GM23338 (cell line): ENCODE data around the gene RASA3. TPM values are rescaled to one million over a fixed set of nuclear protein-coding genes. Genes with fewer than 3 reads are reported as not detected.

ENCODE experiments used
- ATAC-seq: fragments of 200-7000 bp; cut with Tn5 transposase; 3 replicates; pipeline ENCODE4 v1.9.1; 2020
- DNase-seq: peaks from one replicate; pipeline ENCODE4 v3.0.0-alpha.2; 2015; ENCODE audit warnings: low spot score
- H2AFZ ChIP-seq: fragments of 200-600 bp; sonication (generic); 2 replicates; pipeline ENCODE4 v1.8.0; 2016; ENCODE audit warnings: antibody characterized with exemption, mild to moderate bottlenecking, moderate library complexity
- H3F3A ChIP-seq: fragments of 200-600 bp; sonication (generic); replicated peaks from 2 replicates; pipeline ENCODE4 v1.8.0; 2017; ENCODE audit warnings: antibody characterized with exemption, mixed run types, low read depth
- H3K27ac ChIP-seq: fragments of 200-600 bp; sonication (generic); 2 replicates; pipeline ENCODE4 v1.6.1; 2016; ENCODE audit warnings: low read depth
- H3K27me3 ChIP-seq: fragments of 200-600 bp; sonication (generic); 2 replicates; pipeline ENCODE4 v1.8.0; 2016; ENCODE audit warnings: mild to moderate bottlenecking, mixed run types, moderate library complexity; ENCODE audit not compliant: insufficient read depth
- H3K36me3 ChIP-seq: fragments of 200-600 bp; sonication (generic); 2 replicates; pipeline ENCODE4 v1.8.0; 2016; ENCODE audit warnings: mild to moderate bottlenecking; ENCODE audit not compliant: insufficient read depth
- H3K4me1 ChIP-seq: fragments of 200-600 bp; sonication (generic); 2 replicates; pipeline ENCODE4 v1.8.0; 2016; ENCODE audit warnings: mild to moderate bottlenecking, moderate library complexity; ENCODE audit not compliant: insufficient read depth
- H3K4me2 ChIP-seq: fragments of 200-600 bp; sonication (generic); 2 replicates; pipeline ENCODE4 v1.7.1; 2017; ENCODE audit warnings: mixed run types
- H3K4me3 ChIP-seq: fragments of 200-600 bp; sonication (generic); 2 replicates; pipeline ENCODE4 v1.6.1; 2016; ENCODE audit warnings: mixed run types
- H3K79me2 ChIP-seq: fragments of 200-600 bp; sonication (generic); replicated peaks from 2 replicates; pipeline ENCODE4 v1.8.0; 2017; ENCODE audit warnings: mild to moderate bottlenecking; ENCODE audit not compliant: insufficient read depth
- H3K9me2 ChIP-seq: fragments of 200-600 bp; sonication (generic); 2 replicates; pipeline ENCODE4 v1.8.0; 2017; ENCODE audit not compliant: insufficient read depth
- H4K20me1 ChIP-seq: fragments of 200-600 bp; sonication (generic); replicated peaks from 2 replicates; pipeline ENCODE4 v1.8.0; 2017; ENCODE audit warnings: mild to moderate bottlenecking; ENCODE audit not compliant: insufficient read depth
- H3K27ac Mint-ChIP-seq: 2 replicates; pipeline ENCODE4 v1.8.0; 2020; ENCODE audit warnings: inconsistent platforms, mild to moderate bottlenecking, moderate library complexity, mixed read lengths
- H3K27me3 Mint-ChIP-seq: 3 replicates; pipeline ENCODE4 v1.8.0; 2022; ENCODE audit warnings: low read depth, mild to moderate bottlenecking, moderate library complexity, mixed read lengths, inconsistent platforms; ENCODE audit not compliant: insufficient read depth, poor library complexity
- H3K36me3 Mint-ChIP-seq: 3 replicates; pipeline ENCODE4 v1.8.0; 2021; ENCODE audit warnings: low read depth, mild to moderate bottlenecking, inconsistent platforms, moderate library complexity, mixed read lengths
- H3K4me1 Mint-ChIP-seq: 3 replicates; pipeline ENCODE4 v1.8.0; 2020; ENCODE audit warnings: mild to moderate bottlenecking, inconsistent platforms, mixed read lengths
- H3K4me3 Mint-ChIP-seq: 3 replicates; pipeline ENCODE4 v1.8.0; 2021; ENCODE audit warnings: moderate library complexity, mild to moderate bottlenecking, inconsistent platforms, mixed read lengths
- H3K9me3 Mint-ChIP-seq: 3 replicates; pipeline ENCODE4 v1.8.0; 2020; ENCODE audit warnings: moderate library complexity, mild to moderate bottlenecking, inconsistent platforms, mixed read lengths
- CREB1 ChIP-seq: fragments of 250-450 bp; sonication (Bioruptor Pico); IDR thresholded peaks from 2 replicates; pipeline ENCODE4 v1.5.0; 2020; ENCODE audit warnings: low read depth, mild to moderate bottlenecking, moderate library complexity
- CTCF ChIP-seq, 2 experiments: fragments of 200-600 bp in 1 of 2; sonication (generic) in 1 of 2; conservative IDR thresholded peaks; 2 replicates each; pipeline versions ENCODE4 v1.5.1 to v1.6.1; 2016 to 2017; ENCODE audit warnings: antibody characterized with exemption in 2 of 2, low read depth in 2 of 2, mild to moderate bottlenecking in 2 of 2, moderate library complexity in 1 of 2
- ETS1 ChIP-seq: IDR thresholded peaks from 2 replicates; pipeline ENCODE4 v1.6.1; 2016; ENCODE audit warnings: antibody characterized with exemption
- EZH2 ChIP-seq: fragments of 200-600 bp; sonication (generic); IDR thresholded peaks from one replicate; pipeline ENCODE4 v1.8.0; 2017; ENCODE audit warnings: antibody characterized with exemption, mild to moderate bottlenecking, low read depth; ENCODE audit not compliant: unreplicated experiment
- EZH2phosphoT487 ChIP-seq: fragments of 200-600 bp; sonication (generic); IDR thresholded peaks from one replicate; pipeline ENCODE4 v1.8.1; 2018; ENCODE audit warnings: antibody characterized with exemption; ENCODE audit not compliant: unreplicated experiment
- JUNB ChIP-seq: IDR thresholded peaks from one replicate; pipeline ENCODE4 v1.6.1; 2016; ENCODE audit warnings: antibody characterized with exemption; ENCODE audit not compliant: unreplicated experiment
- NANOG ChIP-seq: IDR thresholded peaks from 2 replicates; pipeline ENCODE4 v1.6.1; 2016; ENCODE audit warnings: antibody characterized with exemption, borderline replicate concordance
- POLR2AphosphoS5 ChIP-seq: IDR thresholded peaks from 2 replicates; pipeline ENCODE4 v1.6.1; 2016; ENCODE audit warnings: antibody characterized with exemption, low read depth
- REST ChIP-seq: IDR thresholded peaks from one replicate; pipeline ENCODE4 v1.6.1; 2018; ENCODE audit warnings: antibody characterized with exemption; ENCODE audit not compliant: unreplicated experiment
- STAT1 ChIP-seq: IDR thresholded peaks from one replicate; pipeline ENCODE4 v1.6.1; 2016; ENCODE audit warnings: antibody characterized with exemption; ENCODE audit not compliant: unreplicated experiment
- ZNF114 ChIP-seq: fragments of 250-450 bp; sonication (Bioruptor Pico); IDR thresholded peaks from 2 replicates; pipeline ENCODE4 v1.5.0; 2020; ENCODE audit warnings: mild to moderate bottlenecking, moderate library complexity
- ZNF331 ChIP-seq: fragments of 250-450 bp; sonication (Bioruptor Pico); IDR thresholded peaks from 2 replicates; pipeline ENCODE4 v1.5.0; 2020; ENCODE audit warnings: low read depth, mild to moderate bottlenecking, moderate library complexity
- ZNF462 ChIP-seq: fragments of 250-450 bp; sonication (Bioruptor Pico); IDR thresholded peaks from 2 replicates; pipeline ENCODE4 v1.5.0; 2020; ENCODE audit warnings: mild to moderate bottlenecking, moderate library complexity
- polyA plus RNA-seq: library from polyadenylated mRNA; unstranded; fragments of >200 nt; fragmentation: Nextera tagmentation; extraction: Ambion mirVana; gene quantifications from 2 replicates; pipeline ENCODE4 v1.2.1, GENCODE V29; 2016
- total RNA-seq: library from RNA; depleted of rRNA; stranded (reverse); fragments of >200 nt; shearing (Covaris generic); gene quantifications from 2 replicates; pipeline ENCODE4 v1.2.3, GENCODE V29; 2014

The RASA3 gene
- total and polyA plus RNA-seq, 2 experiments from 2014 or later: 11.2 to 20.7 TPM

GRCh38 chr13:114131583-114132418 is 622 bp downstream of the RASA3 start:
- H3K36me3 ChIP-seq: no peaks in the 10 kb centered on the region; the same call in 1 of the 2 replicates
- peaks cover 5% of the 10 kb centered on the region; the same call in 1 of the 2 replicates for H3K27me3 ChIP-seq
- H3K4me1 Mint-ChIP-seq: peaks cover 56% of the 10 kb centered on the region
- DNase-seq (peak; percentile 50), ATAC-seq (peak; percentile 39)
- H4K20me1 ChIP-seq: peaks cover 10% of the 10 kb centered on the region
- H3K79me2 ChIP-seq: peaks cover 49% of the 10 kb centered on the region
- H3K4me3 ChIP-seq: peak overlapping the region; percentile 92
- H3K4me2 ChIP-seq: peak overlapping the region; percentile 96
- H3K4me1 ChIP-seq: peaks cover 25% of the 10 kb centered on the region
- H3K27ac ChIP-seq: no peak overlapping the region
- H3F3A ChIP-seq: peaks cover 20% of the 10 kb centered on the region; the same call in 1 of the 2 replicates
- peak overlapping the region; percentile 53; the same call in 1 of the 2 replicates for H3K27ac Mint-ChIP-seq
- no peaks in the 10 kb centered on the region for H3K36me3 Mint-ChIP-seq
- H3K4me3 Mint-ChIP-seq: peak overlapping the region; percentile 97
- H3K9me3 Mint-ChIP-seq: no peaks in the 10 kb centered on the region; the same call in 1 of the 3 replicates
- H2AFZ ChIP-seq: no peak overlapping the region; the same call in 1 of the 2 replicates
- TF ChIP-seq JUNB (no peak), ETS1 (no peak), REST (no peak), STAT1 (no peak), ZNF331 (CRISPR knock-in tag) (no peak), POLR2AphosphoS5 (no peak), ZNF114 (no peak), EZH2 (no peak), NANOG (no peak), CTCF (conservative IDR thresholded peaks at IDR 0.05; ENCODE audit: low read depth in 2 of 2) (no peak), CREB1 (no peak), EZH2phosphoT487 (no peak), ZNF462 (CRISPR knock-in tag) (no peak)
- H3K9me2 ChIP-seq: no peaks in the 10 kb centered on the region
- peaks cover 32% of the 10 kb centered on the region for H3K27me3 Mint-ChIP-seq
